Effector memory CD8-positive, alpha-beta T cell (primary cell): ENCODE measurements around the gene ESR2.
"Not testable (repeated sequence)": the region's sequence is repeated elsewhere in the genome, so short reads cannot be mapped to it uniquely, and the experiment has no call there.

Experiments used
- ATAC-seq: fragments of 150-1000 bp; cut with Tn5 transposase; replicated peaks from 2 replicates; pipeline ENCODE4 v1.10.0; 2021; ENCODE audit warnings: mild to moderate bottlenecking, moderate library complexity
- DNase-seq, 3 experiments: peaks; one replicate each; pipeline ENCODE4 v3.0.0; 2021
- H3K27ac Mint-ChIP-seq, 2 donors: one replicate each; pipeline ENCODE4 v1.8.0; 2022; ENCODE audit warnings: mild to moderate bottlenecking in 2 of 2, mixed read lengths in 2 of 2, moderate library complexity in 2 of 2
- H3K27me3 Mint-ChIP-seq, 2 donors: one replicate each; pipeline ENCODE4 v1.8.0; 2022; ENCODE audit warnings: mixed read lengths in 2 of 2
- H3K36me3 Mint-ChIP-seq: one replicate; pipeline ENCODE4 v1.8.0; 2022; ENCODE audit warnings: mild to moderate bottlenecking, moderate library complexity, mixed read lengths; ENCODE audit not compliant: insufficient read depth
- H3K4me1 Mint-ChIP-seq, 2 donors: one replicate each; pipeline ENCODE4 v1.8.0; 2022; ENCODE audit warnings: low read depth in 2 of 2, mixed read lengths in 2 of 2
- H3K4me3 Mint-ChIP-seq, 2 donors: one replicate each; pipeline ENCODE4 v1.8.0; 2022; ENCODE audit warnings: mild to moderate bottlenecking in 2 of 2, mixed read lengths in 2 of 2, moderate library complexity in 2 of 2
- H3K9me3 Mint-ChIP-seq, 2 donors: one replicate each; pipeline ENCODE4 v1.8.0; 2022; ENCODE audit warnings: mixed read lengths in 2 of 2
- total RNA-seq, 9 experiments: gene quantifications; one replicate each; lab custom pipeline; 2026; lab: John Stamatoyannopoulos, UW

Gene ESR2
- 0 to 5.1 (median 0.49) reads per million in 9 experiments for total RNA-seq

- Mint-ChIP-seq H3K9me3 (no peaks in the 10 kb centered on the region), H3K4me1 (peaks cover 12 to 14% of the 10 kb centered on the region in 2 donors), H3K4me3 (peak within 1 kb of the TSS; percentile 79 to 83), H3K27ac (no peak within 1 kb of the TSS), H3K27me3 (peaks cover 16 to 43% of the 10 kb centered on the region in 2 donors), H3K36me3 (peaks cover 3% of the 10 kb centered on the region)
- ATAC-seq (peak; percentile 52), DNase-seq (peak; percentile 5 to 17 (median 6))
Measured at GRCh38 chr14:64293976-64294671, at the start of gene ESR2. ESR2 (minus strand) TSS chr14:64294371; CDS start chr14:64282985, 11,386 bp downstream.

DNA sequence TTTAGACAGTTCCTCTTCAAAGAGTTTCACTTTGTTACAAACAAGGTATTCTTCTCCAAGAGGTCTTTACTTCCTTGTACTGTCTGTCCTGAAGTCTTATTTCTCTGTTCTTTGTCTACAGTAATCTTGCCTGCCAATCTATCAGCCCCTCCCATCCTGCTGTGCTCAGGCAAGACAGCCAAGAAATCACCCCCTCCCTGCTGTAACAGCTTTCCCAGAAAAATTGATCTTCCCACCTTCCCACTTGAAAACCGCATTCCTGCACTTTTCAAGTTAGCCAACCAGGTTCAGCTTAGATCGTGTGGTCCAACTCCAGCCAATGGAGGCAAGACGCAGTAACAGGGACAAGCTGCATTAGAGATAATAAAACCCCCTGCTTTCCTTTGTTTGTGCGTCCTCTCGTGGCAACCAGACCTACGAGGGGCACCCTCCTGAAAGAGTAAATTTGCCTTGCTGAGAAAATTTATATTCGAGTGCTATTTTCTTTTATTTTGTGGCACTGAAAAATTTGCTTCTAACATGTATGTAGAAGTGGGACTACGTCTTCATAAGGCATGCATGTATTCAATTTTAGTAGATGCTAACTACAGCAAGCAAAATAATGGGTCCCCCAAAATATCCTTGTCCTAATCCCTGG is 46.5 kb upstream of the ESR2 start:
- no peak for ATAC-seq
- Mint-ChIP-seq H3K4me3 (peak overlapping the region in 1 of 2 donors; percentile 21), H3K4me1 (peaks cover 8 to 15% of the 10 kb centered on the region in 2 donors), H3K36me3 (peaks cover 19% of the 10 kb centered on the region), H3K27ac (peak overlapping the region in 1 of 2 donors; percentile 56), H3K27me3 (no peaks in the 10 kb centered on the region), H3K9me3 (peaks cover 4 to 7% of the 10 kb centered on the region in 2 donors)
- DNase-seq: no peak

DNA sequence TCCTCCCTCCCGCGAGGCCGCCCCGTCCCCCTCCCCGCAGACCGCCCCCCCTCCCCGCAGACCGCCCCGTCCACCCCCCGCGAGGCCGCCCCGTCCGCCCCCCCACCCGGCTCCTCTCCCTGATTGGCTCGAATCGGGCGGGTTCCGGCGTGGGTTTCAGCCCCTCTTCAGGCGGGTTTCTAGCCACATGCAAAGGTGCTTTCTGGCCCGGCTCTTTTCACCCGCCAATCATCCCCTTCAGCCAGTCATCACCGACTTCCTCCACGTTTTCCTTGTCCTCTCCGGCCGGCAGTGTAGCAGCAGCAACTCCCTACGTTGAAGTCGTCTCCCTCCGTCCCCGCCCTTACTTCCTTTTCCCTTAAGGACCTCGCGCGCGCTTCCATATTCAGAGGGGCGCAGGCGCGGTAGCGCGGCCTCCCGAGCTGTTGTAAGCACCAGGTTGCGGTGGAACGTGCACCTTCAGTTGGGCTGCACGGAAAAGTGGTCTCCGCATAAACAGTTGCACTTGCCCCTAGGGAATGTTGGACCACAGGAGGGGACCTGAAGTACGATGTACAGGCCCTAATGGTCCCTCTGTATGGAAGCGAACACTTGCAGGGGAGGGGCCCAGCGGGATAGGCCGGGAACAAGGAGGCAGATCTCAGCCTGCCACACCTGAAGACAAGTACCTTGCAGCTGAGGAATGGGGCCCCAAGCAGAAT is 44.6 kb upstream of the ESR2 start:
- Mint-ChIP-seq H3K4me1 (peaks cover 8 to 15% of the 10 kb centered on the region in 2 donors), H3K27me3 (no peaks in the 10 kb centered on the region), H3K9me3 (peaks cover 4 to 7% of the 10 kb centered on the region in 2 donors), H3K36me3 (peaks cover 19% of the 10 kb centered on the region), H3K4me3 (peak overlapping the region; percentile 86 to 89), H3K27ac (peak overlapping the region; percentile 36 to 91)
- ATAC-seq (peak; percentile 84), DNase-seq (peak; percentile 74 to 76 (median 75))

DNA sequence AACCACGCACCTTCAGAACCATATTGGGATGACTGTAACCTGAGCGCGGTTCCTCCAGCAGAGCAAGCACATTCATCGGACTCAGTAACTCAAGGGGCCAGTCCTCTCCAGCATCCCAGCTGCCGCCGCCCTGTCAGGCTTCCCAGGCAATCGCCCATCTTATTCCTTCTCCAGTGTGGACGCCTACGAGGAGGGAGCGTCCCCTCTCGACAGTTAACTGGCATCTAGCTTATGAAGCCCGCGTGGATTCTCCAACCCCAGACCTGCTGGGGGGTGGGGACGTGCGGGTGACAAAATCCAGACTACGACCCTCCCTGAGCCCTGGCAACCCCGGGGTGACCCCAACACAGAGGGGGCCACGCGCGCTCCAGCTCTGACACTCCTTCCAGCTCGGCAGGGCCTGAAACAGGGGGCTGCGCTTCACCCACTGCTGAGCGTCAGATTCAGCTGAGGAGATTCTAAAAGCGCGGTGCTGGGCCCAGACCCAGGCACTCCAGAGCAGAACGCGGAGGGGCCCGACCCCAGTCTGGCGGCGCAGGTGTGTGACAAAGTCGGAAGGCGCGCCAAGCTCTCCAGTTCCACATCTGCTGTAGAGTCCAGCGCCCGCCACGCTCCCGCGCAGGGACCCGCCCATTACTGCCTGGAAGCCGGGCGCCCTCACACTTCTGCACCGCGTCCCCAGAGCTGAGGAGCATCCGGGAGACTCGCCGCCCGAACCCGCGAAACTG is 43.9 kb upstream of the ESR2 start:
- ATAC-seq (peak; percentile 72), DNase-seq (peak in 1 of 3 experiments; percentile 61)
- H3K4me3 Mint-ChIP-seq: peak overlapping the region; percentile 86 to 89
- H3K36me3 Mint-ChIP-seq: peaks cover 19% of the 10 kb centered on the region
- H3K27me3 Mint-ChIP-seq: no peaks in the 10 kb centered on the region
- H3K4me1 Mint-ChIP-seq: peaks cover 8 to 15% of the 10 kb centered on the region in 2 donors
- H3K9me3 Mint-ChIP-seq: peaks cover 4 to 7% of the 10 kb centered on the region in 2 donors
- peak overlapping the region; percentile 36 to 91 for H3K27ac Mint-ChIP-seq

DNA sequence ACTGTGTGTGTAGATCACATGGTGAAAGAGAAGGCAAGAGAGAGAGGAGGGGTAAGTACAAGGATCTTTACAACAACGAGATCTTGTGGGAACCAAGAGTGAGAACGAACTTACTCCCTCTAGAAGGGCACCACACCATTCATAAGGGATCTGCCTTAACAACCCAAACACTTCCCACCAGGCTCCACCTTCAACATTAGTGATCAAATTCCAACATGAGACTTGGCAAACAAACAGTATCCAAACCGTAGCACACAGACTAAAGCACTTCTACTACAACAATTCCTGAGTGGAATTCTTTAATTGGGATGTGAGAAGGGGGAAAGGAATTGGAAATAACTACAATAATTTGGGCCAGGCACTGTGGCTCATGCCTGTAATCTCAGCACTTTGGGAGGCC is 35.0 kb upstream of the ESR2 start:
- Mint-ChIP-seq H3K36me3 (no peaks in the 10 kb centered on the region), H3K4me3 (no peak overlapping the region), H3K27me3 (peaks cover 6 to 7% of the 10 kb centered on the region in 2 donors), H3K9me3 (no peaks in the 10 kb centered on the region), H3K4me1 (no peaks in the 10 kb centered on the region), H3K27ac (no peak overlapping the region)
- DNase-seq: no peak
- no peak for ATAC-seq

DNA sequence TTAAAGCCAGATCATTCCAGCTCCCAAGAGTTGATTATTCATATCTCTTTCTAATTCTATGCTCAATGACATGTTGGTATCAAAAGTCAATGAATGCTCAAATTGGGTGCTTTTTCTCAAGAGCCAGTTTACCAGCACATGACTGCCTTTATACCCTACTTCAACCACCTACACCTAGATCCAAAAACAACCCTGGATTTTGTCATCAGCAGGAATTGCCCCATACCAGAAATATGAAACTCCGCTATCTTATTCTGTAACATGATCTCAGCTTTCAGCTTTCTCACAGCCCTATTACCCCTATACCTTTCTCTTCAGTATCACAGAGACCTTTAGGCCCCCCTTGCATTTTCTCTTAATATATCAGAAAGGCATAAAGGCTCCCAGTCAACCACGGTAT is 32.3 kb upstream of the ESR2 start:
- DNase-seq (no peak), ATAC-seq (no peak)
- H3K36me3 Mint-ChIP-seq: no peaks in the 10 kb centered on the region
- no peaks in the 10 kb centered on the region for H3K9me3 Mint-ChIP-seq
- peaks cover 6 to 7% of the 10 kb centered on the region in 2 donors for H3K27me3 Mint-ChIP-seq
- H3K27ac Mint-ChIP-seq: no peak overlapping the region
- no peak overlapping the region for H3K4me3 Mint-ChIP-seq
- H3K4me1 Mint-ChIP-seq: no peaks in the 10 kb centered on the region

DNA sequence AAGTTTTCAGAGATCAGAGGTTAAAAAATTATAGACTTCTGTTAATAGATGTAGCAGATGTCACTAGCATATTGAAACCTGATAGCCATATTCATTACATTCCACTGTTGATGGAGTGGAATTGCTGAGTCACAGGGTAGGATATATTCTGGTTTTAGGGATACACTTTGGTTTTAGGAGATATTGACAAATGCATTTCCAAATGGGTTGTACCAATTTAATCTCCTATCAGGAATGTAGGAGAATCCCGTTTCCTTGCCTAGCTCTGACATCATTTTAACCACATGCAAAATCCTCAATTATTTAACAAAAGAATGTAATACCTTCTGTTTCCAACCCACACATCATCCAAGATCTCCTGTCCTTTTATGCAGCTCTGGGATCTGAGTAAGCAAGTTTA is 30.7 kb upstream of the ESR2 start:
- H3K4me3 Mint-ChIP-seq: no peak overlapping the region
- DNase-seq (no peak), ATAC-seq (no peak)
- no peaks in the 10 kb centered on the region for H3K4me1 Mint-ChIP-seq
- H3K27me3 Mint-ChIP-seq: peaks cover 6 to 14% of the 10 kb centered on the region in 2 donors
- no peaks in the 10 kb centered on the region for H3K36me3 Mint-ChIP-seq
- H3K27ac Mint-ChIP-seq: no peak overlapping the region
- no peaks in the 10 kb centered on the region for H3K9me3 Mint-ChIP-seq

GRCh38 chr14:64324461-64324860 is 30.3 kb upstream of the ESR2 start:
- H3K27me3 Mint-ChIP-seq: peaks cover 6 to 15% of the 10 kb centered on the region in 2 donors
- no peak overlapping the region for H3K27ac Mint-ChIP-seq
- ATAC-seq: no peak
- no peak for DNase-seq
- H3K4me3 Mint-ChIP-seq: no peak overlapping the region
- no peaks in the 10 kb centered on the region for H3K36me3 Mint-ChIP-seq
- H3K9me3 Mint-ChIP-seq: no peaks in the 10 kb centered on the region
- no peaks in the 10 kb centered on the region for H3K4me1 Mint-ChIP-seq

- H3K9me3 Mint-ChIP-seq, H3K4me3 Mint-ChIP-seq, H3K4me1 Mint-ChIP-seq, H3K27ac Mint-ChIP-seq, H3K36me3 Mint-ChIP-seq, DNase-seq, ATAC-seq, H3K27me3 Mint-ChIP-seq: not testable (repeated sequence)
Measured at GRCh38 chr14:64320362-64320761, 26.2 kb upstream of the ESR2 start.

GRCh38 chr14:64318695-64319094 is 24.5 kb upstream of the ESR2 start:
- H3K4me1 Mint-ChIP-seq, H3K27ac Mint-ChIP-seq, ATAC-seq, H3K9me3 Mint-ChIP-seq, H3K4me3 Mint-ChIP-seq, DNase-seq, H3K36me3 Mint-ChIP-seq: not testable (repeated sequence)
- peaks cover 0 to 16% of the 10 kb centered on the region in 2 donors for H3K27me3 Mint-ChIP-seq

DNA sequence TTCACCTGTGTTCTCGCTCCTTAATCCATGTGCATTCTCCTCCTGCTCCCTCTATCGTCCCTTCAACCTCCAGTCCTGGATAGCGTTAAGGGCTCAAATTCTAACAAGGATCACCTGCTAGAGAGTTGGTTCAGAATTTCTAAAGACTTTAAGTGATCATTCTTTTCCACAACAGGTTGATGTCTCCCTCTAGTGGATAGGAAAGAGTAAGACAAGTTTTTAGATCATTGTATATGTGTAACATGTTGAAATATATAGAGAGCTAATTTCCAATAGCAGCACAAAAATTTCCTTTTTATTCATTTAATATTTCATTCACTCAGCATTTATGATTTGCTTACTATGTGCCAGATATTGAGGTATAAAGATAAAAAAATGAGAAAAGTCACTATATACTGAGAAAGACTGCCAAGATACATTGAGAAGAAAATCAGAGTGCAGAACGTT is 9.3 kb upstream of the ESR2 start:
- Mint-ChIP-seq H3K9me3 (no peaks in the 10 kb centered on the region), H3K4me3 (no peak overlapping the region), H3K36me3 (no peaks in the 10 kb centered on the region), H3K4me1 (peaks cover 2 to 5% of the 10 kb centered on the region in 2 donors), H3K27me3 (peaks cover 12 to 21% of the 10 kb centered on the region in 2 donors), H3K27ac (no peak overlapping the region)
- ATAC-seq (peak; percentile 68), DNase-seq (peak in 1 of 3 experiments; percentile 2)

- Mint-ChIP-seq H3K9me3 (no peaks in the 10 kb centered on the region), H3K36me3 (peaks cover 3% of the 10 kb centered on the region), H3K27ac (no peak overlapping the region), H3K27me3 (peaks cover 13 to 47% of the 10 kb centered on the region in 2 donors), H3K4me3 (no peak overlapping the region), H3K4me1 (peaks cover 12 to 17% of the 10 kb centered on the region in 2 donors)
- no peak for DNase-seq
- no peak for ATAC-seq
Measured at GRCh38 chr14:64298773-64299172, 4.6 kb upstream of the ESR2 start.

GRCh38 chr14:64296561-64296960 is 2.4 kb upstream of the ESR2 start:
- H3K36me3 Mint-ChIP-seq: peaks cover 3% of the 10 kb centered on the region
- DNase-seq (no peak), ATAC-seq (no peak)
- H3K27me3 Mint-ChIP-seq: peaks cover 16 to 54% of the 10 kb centered on the region in 2 donors
- no peak overlapping the region for H3K4me3 Mint-ChIP-seq
- no peak overlapping the region for H3K27ac Mint-ChIP-seq
- H3K9me3 Mint-ChIP-seq: no peaks in the 10 kb centered on the region
- peaks cover 12 to 14% of the 10 kb centered on the region in 2 donors for H3K4me1 Mint-ChIP-seq
